HG03025 (cell line): Measurements from ENCODE around the gene UQCRC2.
"Not testable (repeated sequence)": the region's sequence is repeated elsewhere in the genome, so short reads cannot be mapped to it uniquely, and the experiment has no call there.

Experiments used
- ATAC-seq: cut with Tn5 transposase; IDR thresholded peaks from one replicate; pipeline ENCODE4 v1.9.1; 2021; ENCODE audit warnings: mild to moderate bottlenecking, moderate library complexity; ENCODE audit not compliant: unreplicated experiment, low FRiP score

The UQCRC2 gene

DNA sequence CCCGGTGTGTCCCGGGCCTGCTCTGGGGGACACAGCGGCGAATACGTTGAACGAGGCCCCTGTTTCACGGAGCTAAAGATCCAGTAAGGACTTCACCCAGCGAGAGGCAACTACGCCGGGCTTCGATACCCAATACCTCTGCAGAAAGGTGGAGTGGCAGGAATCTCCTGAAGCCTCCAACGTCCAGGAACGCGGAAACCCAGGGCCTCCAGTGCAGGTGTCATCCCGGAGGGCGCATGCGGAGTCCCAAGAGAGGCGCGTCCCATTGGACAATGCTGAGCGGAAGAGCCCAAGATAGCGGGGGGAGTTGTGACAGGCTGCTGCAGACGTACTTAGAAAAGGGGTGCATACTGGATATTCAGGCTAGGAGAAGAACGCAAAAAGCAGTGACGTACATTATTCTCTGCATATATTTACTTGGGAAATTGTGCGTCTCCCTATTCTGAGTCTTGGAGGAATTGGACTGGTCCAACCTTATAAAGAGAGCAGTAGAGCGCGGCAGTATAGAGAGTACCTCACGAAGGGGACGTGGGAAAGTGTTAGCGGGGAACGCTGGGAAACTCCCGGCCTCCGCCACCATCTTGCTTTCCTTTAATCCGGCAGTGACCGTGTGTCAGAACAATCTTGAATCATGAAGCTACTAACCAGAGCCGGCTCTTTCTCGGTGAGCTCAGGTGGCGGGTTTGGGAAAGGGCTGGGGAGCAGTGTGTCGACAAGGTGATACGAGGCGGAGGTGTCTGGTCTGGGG lies at the start of gene UQCRC2:
Gene UQCRC2, plus strand, starts transcription at position 569 of the 748 bp plus-strand sequence. Its CDS starts 63 bp downstream, at position 632.
- ATAC-seq = peak; percentile 79

DNA sequence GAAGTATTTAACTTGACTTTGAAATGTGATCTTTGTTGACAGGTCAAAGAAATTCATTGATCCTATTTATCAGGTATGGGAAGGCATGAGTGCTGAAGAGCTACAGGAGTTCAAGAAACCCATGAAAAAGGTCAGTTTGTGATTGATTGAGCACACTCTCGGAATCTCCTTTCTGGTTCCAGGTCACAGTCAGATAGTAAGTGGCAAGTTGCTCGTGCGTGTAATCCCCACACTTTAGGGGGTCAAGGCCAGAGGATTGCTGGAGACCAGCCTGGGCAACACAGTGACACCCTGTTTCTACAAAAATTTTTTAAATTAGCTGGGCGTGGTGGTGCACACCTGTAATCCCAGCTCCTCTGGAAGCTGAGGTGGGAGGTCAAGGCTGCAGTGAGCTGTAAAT lies 20.5 kb upstream of the UQCRC2 start:
- not testable (repeated sequence) for ATAC-seq

DNA sequence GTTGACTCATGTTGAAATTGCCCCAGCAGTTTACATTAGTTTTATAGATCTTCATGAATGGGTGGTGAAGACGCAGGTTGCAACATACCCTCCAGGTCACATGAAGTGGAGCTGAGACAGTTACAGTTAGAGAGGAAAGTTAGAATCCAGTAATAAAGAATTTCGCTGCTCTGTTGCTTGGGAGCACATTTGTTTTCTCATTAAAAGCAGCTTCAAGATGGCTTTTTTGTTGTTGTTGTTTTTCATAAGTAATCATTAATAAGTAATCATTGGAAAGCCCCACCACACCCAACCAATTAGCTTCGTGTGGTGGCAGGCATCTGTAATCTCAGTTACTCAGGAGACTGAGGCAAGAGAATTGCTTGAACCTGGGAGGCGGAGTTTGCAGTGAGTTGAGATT lies 19.8 kb upstream of the UQCRC2 start:
- ATAC-seq = not testable (repeated sequence)

DNA sequence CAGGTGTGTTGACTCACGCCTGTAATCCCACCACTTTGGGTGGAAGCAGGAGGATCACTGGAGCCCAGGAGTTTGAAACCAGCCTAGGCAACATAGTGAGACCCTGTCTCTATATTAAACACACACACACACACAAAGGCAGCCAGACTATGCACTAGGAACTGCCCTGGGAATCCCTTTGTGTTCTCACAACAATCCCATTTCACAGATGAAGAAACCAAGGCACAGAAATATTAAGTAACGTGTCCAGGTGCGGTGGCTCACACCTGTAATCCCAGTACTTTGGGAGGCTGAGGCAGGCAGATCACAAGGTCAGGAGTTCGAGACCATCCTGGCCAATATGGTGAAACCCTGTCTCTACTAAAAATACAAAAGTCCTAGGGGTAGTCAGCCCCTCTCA lies 19.4 kb upstream of the UQCRC2 start:
- not testable (repeated sequence) for ATAC-seq

DNA sequence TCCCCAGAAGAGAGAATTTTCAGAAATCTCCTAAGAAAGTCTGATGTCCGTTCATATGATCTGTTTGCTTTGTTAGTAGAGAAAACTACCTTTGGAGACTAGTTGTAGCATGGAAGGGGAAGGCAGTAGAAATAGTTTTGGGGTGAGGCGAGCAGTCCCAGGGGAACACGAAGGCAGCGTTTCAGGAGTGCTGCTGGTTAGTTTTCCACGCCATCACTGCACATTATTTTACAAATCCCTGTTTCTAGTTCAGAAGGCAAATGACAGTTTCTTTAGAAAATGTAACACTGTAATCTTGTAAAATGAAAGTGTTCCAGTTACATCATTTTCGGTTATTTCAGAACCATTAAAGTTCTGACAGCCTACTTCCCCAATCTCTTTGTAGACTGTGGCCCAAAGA lies 16.9 kb upstream of the UQCRC2 start:
- ATAC-seq = not testable (repeated sequence)

DNA sequence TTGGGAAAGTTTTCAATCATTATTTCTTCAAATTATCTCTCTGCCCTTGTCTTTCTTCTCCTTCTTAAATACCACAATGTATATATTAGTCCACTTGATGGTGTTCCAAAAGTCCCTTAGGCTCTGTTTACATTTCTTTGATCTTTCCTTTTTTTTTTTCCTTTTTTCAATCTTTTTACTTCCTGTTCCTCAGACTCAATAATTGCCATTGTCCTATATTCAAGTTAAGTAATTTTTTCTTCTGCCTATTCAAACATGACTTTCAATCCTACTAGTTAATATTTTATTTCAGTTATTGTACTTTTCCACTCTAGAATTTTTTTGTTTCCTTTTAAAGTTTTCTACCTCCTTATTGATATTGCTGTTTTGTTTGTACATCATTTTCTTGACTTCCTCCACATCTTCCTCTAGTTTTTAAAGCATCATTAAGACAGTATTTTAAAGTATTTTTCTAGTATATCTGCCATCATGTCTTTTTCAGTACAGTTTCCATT lies 15.8 kb upstream of the UQCRC2 start:
- ATAC-seq = no peak

DNA sequence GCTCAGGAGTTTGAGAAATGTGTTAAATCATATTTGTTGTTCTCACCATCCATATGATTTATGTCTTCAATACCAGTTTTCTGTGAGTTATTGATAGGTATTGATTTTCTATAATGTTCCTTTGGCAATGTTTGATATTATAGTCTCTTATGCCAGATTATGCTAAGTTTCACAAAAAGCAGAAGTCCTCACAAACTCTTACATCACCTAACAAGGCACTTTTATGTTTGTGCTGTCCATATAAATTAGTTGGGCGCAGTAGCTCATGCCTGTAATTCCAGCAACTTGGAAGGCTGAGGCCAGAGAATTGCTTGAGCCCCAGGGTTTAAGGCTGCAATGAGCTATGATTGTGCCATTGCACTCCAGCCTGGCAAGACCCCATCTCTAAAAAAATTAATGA lies 12.6 kb upstream of the UQCRC2 start:
- ATAC-seq = no peak

DNA sequence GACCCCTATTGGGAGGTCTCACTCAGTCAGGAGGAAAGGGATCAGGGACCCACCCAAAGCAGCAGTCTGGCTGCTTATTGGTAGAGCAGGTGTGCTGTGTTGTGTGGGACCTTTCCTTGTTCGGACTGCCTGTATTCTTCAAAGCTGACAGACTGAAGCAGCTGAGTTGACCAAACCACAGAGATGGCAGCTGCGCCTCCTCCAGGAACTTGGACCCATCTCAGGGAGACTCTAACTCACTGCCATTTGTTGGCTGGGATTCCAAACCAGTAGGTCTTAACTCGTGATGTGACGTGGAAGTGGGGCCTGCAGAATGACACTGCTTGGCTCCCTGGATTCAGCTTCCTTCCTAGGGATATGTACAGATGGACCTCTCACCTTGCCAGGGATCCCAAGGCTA lies 9.6 kb upstream of the UQCRC2 start:
- ATAC-seq = no peak

DNA sequence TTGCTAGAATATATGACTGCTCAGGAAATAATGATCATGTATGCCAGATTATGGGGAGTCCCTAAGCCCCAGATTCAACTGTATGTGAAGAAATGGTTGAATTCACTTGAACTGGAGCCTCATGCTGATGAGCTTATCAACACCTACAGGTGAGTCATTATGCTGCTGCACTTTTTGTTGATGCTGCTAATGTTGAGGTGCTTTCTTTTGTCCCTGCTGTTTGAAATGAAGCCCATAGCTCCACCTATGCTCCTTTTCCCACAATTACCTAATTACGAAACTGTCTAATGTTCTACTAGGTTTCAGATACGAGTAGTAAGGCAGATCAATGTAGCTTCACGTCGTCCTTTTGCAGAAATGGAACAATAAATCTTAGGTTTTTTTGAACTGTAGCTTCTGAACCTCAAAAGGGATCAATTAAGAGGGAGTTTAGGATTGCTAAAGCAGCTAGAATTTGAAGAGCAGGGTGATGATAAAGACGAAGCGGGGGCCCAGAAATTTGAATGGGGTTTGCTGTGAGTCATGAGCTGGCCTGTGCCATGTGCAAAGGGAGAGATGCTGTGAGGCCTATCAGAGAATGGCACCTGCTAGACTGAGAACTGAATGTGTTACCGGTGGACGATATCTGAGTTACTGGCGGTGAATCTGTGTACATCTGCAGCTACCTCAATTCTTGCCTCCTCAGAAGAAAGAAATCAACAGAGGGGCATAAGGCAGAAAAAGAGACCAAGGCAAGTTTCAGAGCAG lies 6.1 kb upstream of the UQCRC2 start:
- no peak for ATAC-seq

DNA sequence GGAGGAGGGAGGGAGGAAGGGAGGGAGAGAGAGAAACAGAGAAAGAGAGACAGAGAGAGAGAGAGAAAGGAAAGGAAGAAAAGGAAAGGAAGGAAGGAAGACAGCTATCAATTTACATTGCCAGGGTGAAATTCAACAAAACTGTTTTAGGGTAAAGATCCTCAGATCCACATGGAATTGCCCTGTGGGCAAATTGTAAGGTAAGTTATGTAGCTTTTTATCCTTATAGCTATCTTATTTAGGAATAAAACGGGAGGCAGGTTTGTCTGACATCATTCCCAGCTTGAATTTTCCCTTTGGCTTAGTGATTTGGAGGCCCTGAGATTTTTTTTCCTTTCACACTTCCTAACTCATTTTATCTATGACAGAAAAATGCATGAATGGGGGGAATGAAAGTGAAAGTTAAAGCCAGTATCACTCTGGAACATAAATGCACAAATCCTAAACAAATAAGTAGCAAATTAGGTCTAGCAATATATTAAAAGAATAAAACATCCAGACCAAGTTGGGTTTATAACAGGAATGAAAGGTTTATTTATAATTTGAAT lies 3.4 kb upstream of the UQCRC2 start:
- ATAC-seq = no peak

DNA sequence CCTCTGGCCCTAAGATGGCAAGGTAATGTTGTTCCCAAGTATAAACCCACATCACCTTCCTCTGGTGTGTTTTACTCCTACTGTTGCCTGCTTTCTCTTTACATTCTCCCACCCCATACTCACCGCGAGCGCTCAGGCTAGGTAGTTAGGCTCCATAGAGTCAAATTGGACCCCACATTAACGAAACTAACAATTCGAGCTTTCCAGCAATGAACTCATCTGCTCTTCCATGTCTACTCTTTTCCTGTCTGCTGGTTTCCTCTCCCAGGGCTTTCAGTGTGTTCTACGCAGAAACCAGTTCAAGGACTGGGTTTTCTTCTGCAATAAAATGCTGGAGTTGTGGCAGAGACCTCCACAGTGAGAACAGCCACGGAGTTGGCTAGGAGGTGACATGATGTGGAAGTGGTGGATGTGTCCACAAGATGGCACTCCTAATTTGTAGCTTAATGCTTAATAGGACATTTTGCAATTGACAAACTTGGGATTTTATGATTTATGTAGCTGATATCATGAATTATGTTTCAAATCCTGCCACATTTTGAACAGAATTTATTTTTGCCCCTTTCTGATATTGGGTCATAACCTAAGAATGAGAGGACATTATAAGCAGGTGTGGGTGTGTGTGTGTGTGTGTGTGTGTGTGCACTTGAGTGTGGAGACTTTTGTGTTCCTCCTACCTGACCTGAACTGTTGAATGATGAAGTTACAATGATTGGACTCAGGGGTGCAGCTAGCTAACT lies 2.2 kb upstream of the UQCRC2 start:
- no peak for ATAC-seq

DNA sequence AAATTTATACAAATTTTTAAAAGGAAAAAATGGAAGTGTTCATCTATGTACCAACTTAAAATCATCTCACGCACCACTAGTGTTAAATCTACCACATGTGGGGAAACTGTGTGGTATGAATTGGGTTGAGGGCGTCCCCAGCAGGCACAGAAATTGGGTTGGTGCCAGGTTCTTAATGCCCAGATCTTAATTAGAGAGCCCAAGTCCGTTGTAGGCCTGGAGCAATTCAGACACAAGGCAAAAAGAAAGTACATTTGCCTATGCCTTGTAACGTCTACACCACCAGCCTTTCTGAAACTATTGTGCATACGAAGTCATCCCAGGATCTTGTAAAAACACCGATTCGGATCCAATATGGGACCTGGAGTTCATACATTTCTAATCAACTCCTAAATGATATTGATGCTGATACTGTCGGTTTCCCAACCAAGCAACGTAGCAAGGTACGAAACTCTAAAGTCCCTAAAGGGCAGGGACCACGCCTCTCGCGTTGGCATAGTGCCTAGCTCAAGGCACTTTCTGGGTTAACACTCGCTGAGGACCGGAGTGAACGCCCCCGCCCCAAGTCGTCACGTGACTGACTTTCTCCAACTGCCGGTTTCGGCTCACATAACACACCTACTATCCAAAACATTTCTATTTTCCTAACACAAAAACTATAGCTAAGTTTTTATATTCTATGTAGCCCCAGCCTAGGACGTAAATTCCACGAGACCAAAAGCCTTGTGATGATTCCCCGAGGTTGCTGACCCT lies 945 bp upstream of the UQCRC2 start:
- peak; percentile 30 for ATAC-seq

DNA sequence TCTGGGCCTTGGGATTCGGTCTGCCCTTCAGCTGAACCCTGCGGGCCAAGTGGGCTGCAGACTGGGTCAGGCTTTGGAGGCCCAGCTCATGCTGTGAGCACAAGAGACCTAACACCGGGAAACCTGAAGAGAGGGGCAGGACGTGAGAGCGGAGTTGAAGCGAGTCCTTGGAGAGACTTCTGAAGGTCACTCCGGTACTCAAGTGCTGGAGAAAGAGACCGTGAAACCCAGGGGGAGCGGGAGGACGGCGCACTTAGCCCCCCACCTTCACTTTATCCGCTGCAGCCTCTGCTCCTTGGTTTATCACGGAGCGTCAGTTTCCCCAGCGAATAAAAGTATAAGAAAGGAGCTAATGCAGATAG lies 361 bp downstream of the UQCRC2 start:
- peak; percentile 28 for ATAC-seq

DNA sequence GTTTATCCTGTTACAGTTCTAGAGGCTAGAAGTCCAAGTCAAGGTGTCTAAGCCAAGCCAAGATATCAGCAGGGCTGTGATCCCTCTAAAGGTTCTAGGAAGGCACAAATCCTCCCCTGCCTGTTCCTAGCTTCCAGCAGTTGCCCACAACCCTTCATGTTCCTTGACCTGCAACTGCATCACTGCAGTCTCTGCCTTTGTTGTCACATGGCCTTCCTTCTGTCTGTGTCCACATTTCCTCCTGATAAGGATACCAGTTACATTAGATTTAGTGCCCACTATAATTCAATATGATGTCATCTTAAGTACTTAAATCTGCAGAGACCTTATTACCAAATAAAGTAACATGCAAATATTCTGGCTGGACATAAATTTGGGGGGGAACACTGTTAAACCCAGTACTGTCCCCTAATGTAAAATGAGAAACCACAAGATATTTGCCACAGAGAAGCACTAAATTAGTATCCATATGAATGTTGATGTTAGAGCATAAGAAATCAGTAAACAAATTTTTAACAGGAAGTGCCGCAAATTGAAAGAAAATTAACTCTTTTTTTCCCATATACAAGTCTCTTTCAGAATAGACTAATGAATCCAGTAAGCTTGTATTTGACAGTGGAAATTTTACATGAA lies 4.7 kb downstream of the UQCRC2 start:
- ATAC-seq = no peak

DNA sequence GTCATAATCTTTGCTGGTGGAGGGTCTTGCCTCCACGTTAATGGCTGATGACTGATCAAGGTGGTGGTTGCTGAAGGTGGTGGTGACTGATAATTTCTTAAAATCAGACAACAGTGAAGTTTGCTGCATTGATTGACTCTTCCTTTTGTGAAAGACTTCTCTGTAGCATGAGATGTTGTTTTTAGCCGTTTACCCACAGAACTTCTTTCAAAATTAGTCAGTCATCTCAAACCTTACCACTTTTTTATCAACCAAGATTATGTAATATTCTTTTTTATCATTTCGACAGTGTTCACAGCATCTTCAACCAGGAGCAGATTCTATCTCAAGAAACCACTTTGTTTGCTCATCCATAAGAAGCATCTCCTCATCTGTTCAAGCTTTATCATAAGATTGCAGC lies 5.9 kb downstream of the UQCRC2 start:
- ATAC-seq = no peak

DNA sequence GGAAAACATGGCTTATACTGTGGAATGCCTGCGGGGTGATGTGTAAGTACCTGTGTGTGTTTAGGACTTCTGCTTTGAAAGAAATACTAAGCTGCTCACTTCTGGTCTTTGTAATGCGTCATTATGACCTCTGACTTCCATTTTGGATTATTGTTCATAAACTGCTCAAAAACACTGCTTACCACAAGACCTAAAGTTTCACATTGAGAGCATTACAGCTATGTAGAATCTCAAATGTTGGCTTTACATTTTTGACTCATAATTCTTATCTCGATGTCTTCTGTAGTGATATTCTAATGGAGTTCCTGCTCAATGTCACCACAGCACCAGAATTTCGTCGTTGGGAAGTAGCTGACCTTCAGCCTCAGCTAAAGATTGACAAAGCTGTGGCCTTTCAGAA lies 9.3 kb downstream of the UQCRC2 start:
- ATAC-seq = no peak

DNA sequence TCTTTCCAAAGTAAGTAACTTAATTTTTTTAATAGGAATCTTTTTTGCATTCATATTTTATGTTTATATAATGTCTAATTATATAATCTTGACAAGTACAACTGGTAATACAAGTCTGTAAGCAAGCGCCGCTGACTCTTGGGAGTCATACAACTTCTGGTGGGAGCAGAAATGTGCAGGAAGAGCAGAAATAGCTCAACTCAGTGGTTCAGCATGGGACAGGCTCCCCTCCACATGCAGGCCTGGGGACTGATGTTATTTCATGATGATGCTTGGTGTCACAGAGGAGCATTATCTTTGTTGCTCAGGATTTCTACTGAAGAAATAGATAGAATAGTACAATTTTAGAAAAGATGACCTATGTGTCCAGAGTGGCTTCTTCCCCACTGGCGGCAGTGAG lies 10.7 kb downstream of the UQCRC2 start:
- no peak for ATAC-seq

DNA sequence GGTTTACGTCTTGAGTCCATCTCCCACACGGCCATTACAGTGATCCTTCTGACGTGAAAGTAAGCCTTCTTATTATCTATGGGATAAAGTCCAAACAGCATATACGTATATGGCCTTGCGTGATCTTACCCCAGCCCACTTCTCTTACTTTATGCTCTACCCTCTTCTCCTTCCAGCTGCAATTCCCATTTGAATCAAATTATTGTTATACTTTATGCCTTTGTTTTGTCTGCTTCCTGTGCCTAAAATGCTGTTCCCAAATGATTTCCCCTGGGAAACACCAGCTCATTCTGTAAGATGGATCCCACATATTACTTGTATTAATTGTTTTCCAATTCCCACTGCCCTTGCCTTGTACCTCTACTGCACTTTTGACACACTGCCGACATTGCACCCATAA lies 11.2 kb downstream of the UQCRC2 start:
- no peak for ATAC-seq

DNA sequence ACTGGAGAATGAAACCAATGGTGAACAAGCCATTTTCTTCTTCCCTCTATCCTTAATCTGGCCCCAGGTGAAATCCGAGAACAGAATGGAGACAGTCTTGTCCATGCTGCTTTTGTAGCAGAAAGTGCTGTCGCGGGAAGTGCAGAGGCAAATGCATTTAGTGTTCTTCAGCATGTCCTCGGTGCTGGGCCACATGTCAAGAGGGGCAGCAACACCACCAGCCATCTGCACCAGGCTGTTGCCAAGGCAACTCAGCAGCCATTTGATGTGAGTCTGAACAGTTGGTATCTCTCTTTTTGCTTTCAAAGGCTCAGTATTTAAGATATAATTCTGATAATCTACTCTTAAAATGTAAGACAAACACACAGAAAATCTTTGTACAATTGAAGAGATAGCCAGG lies 18.7 kb downstream of the UQCRC2 start:
- no peak for ATAC-seq

DNA sequence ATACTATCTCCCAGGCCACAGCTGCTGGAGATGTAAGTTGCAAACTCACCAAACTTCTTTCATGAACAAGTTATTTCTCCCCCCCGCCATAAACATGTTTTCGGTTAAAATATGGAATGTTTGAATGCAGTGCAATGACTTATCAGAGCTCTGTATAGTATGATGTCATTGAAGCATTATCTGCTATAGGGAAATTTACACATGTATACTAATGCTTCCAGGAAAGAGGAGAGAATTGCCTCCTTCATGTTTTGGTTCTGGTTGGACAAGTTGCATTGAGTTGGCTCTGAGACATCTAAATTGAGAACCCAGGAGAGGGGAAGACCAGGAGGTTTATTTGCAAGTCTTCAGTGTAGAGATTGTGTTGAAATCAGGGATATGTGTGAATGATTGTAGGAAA lies 20.8 kb downstream of the UQCRC2 start:
- no peak for ATAC-seq
